HTR-8/SVneo (cell line): Measurements from ENCODE around the gene KCNIP4.
"Not testable (repeated sequence)": the region's sequence is repeated elsewhere in the genome, so short reads cannot be mapped to it uniquely, and the experiment has no call there.

Source experiments
- DNase-seq: peaks from one replicate; pipeline ENCODE4 v3.0.0; 2011; ENCODE audit warnings: low spot score, mixed read lengths; ENCODE audit not compliant: insufficient read length
- FAIRE-seq: peaks from 2 replicates; lab custom pipeline; 2011; peaks lifted over from hg19 to GRCh38; lab: Jason Lieb, UNC

Gene KCNIP4

GRCh38 chr4:20761382-20761781 is 1187.2 kb downstream of the KCNIP4 start:
- DNase-seq (no peak), FAIRE-seq (no peak)

GRCh38 chr4:20760053-20760452 is 1188.5 kb downstream of the KCNIP4 start:
- DNase-seq (no peak), FAIRE-seq (no peak)

GRCh38 chr4:20754036-20754435 is 1194.5 kb downstream of the KCNIP4 start:
- FAIRE-seq (no peak), DNase-seq (no peak)

- FAIRE-seq (no peak), DNase-seq (no peak)
Measured at GRCh38 chr4:20752641-20753040, 1195.9 kb downstream of the KCNIP4 start.

- not testable (repeated sequence) for FAIRE-seq, DNase-seq
Measured at GRCh38 chr4:20746000-20746399, 1202.6 kb downstream of the KCNIP4 start.

GRCh38 chr4:20735931-20736330 is 1212.6 kb downstream of the KCNIP4 start:
- FAIRE-seq (no peak), DNase-seq (no peak)

GRCh38 chr4:20724915-20725314 is 1223.7 kb downstream of the KCNIP4 start:
- no peak for DNase-seq
- no peak for FAIRE-seq

- DNase-seq (no peak), FAIRE-seq (no peak)
Measured at GRCh38 chr4:20723463-20723862, 1225.1 kb downstream of the KCNIP4 start.

- DNase-seq = no peak
- no peak for FAIRE-seq
Measured at GRCh38 chr4:20723019-20723418, 1225.6 kb downstream of the KCNIP4 start.

GRCh38 chr4:20711335-20711734 is 1237.2 kb downstream of the KCNIP4 start:
- no peak for DNase-seq
- no peak for FAIRE-seq

- FAIRE-seq (peak; percentile 77), DNase-seq (peak; percentile 85)
Measured at GRCh38 chr4:20700007-20700761, 1248.4 kb downstream of the KCNIP4 start, which contains the start of gene PACRGL. Gene PACRGL, plus strand, starts transcription at chr4:20700458. Its CDS starts 4,024 bp downstream, at chr4:20704482.

GRCh38 chr4:20698820-20699219 is 1249.8 kb downstream of the KCNIP4 start:
- FAIRE-seq = no peak
- no peak for DNase-seq

GRCh38 chr4:20698382-20698781 is 1250.2 kb downstream of the KCNIP4 start:
- FAIRE-seq (no peak), DNase-seq (no peak)

GRCh38 chr4:20696815-20697214 is 1251.8 kb downstream of the KCNIP4 start:
- DNase-seq = no peak
- FAIRE-seq = no peak

GRCh38 chr4:20687864-20688263 is 1260.7 kb downstream of the KCNIP4 start:
- DNase-seq (peak; percentile 14), FAIRE-seq (no peak)

- DNase-seq (peak; percentile 20), FAIRE-seq (no peak)
Measured at GRCh38 chr4:20684852-20685763, 1263.5 kb downstream of the KCNIP4 start.

GRCh38 chr4:20683766-20684165 is 1264.8 kb downstream of the KCNIP4 start:
- DNase-seq (no peak), FAIRE-seq (no peak)

- DNase-seq = no peak
- FAIRE-seq = no peak
Measured at GRCh38 chr4:20682853-20683252, 1265.7 kb downstream of the KCNIP4 start.

GRCh38 chr4:20681271-20681670 is 1267.3 kb downstream of the KCNIP4 start:
- FAIRE-seq = no peak

GRCh38 chr4:20680736-20681135 is 1267.8 kb downstream of the KCNIP4 start:
- FAIRE-seq = no peak

More at GRCh38 chr4:20681271-20681670, 1267.3 kb downstream of the KCNIP4 start:
- DNase-seq = no peak

GRCh38 chr4:20679951-20680350 is 1268.6 kb downstream of the KCNIP4 start:
- DNase-seq (no peak), FAIRE-seq (no peak)

More at GRCh38 chr4:20680736-20681135, 1267.8 kb downstream of the KCNIP4 start:
- DNase-seq = no peak
